ENCODE measurements around the gene CSF3R.

Gene CSF3R

GRCh38 chr1:36432616-36433015 lies 50.1 kb downstream of the CSF3R start:
- no peaks in the 10 kb centered on the region for H3K27me3 ChIP-seq (ENCODE audit: insufficient read depth, low read depth)
- no peaks in the 10 kb centered on the region for H3K36me3 ChIP-seq (ENCODE audit: insufficient read depth)
- TF ChIP-seq, protein P1, sequence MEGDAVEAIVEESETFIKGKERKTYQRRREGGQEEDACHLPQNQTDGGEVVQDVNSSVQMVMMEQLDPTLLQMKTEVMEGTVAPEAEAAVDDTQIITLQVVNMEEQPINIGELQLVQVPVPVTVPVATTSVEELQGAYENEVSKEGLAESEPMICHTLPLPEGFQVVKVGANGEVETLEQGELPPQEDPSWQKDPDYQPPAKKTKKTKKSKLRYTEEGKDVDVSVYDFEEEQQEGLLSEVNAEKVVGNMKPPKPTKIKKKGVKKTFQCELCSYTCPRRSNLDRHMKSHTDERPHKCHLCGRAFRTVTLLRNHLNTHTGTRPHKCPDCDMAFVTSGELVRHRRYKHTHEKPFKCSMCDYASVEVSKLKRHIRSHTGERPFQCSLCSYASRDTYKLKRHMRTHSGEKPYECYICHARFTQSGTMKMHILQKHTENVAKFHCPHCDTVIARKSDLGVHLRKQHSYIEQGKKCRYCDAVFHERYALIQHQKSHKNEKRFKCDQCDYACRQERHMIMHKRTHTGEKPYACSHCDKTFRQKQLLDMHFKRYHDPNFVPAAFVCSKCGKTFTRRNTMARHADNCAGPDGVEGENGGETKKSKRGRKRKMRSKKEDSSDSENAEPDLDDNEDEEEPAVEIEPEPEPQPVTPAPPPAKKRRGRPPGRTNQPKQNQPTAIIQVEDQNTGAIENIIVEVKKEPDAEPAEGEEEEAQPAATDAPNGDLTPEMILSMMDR (conservative IDR thresholded peaks at IDR 0.05; ENCODE audit: low read depth, low read length): no peak
- no peaks in the 10 kb centered on the region for H3K79me2 ChIP-seq (ENCODE audit: insufficient read depth, low read depth)
- H3K4me1 ChIP-seq (ENCODE audit: low read depth, poor library complexity, severe bottlenecking): peaks cover 11% of the 10 kb centered on the region
- H3K4me3 ChIP-seq (IDR thresholded peaks at IDR 0.05; ENCODE audit: insufficient read depth, low read depth, low read length): no peak overlapping the region
- no peak overlapping the region for H3K27ac ChIP-seq
- no peak overlapping the region for H3K9ac ChIP-seq
- no peak overlapping the region for H2AFZ ChIP-seq (ENCODE audit: low read depth)
- no peak overlapping the region for H3K4me2 ChIP-seq
- no peaks in the 10 kb centered on the region for H4K20me1 ChIP-seq (ENCODE audit: insufficient read depth)

DNA sequence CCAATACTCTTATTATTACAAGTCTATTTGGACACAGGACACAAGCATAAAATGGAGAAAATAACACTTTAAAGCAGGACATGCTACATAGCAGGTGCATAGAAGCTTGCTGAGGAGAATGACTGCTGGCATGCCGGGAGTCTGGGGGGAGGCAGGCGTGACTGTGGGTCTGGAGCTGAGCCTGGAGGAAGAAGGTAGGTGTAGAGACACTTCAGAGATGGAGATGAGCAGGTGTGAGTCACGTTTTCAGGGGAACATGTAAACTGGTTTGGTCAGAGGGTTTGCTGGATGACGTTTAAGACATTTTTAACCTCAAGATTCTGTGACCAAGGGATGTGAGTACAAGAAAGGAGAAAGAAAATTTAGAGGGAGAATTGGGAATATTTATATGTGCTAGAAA lies 56.9 kb downstream of the CSF3R start:
- Histone ChIP-seq H3K27ac (no peak overlapping the region), H3K79me2 (ENCODE audit: insufficient read depth, low read depth) (no peaks in the 10 kb centered on the region), H3K9ac (no peak overlapping the region), H3K4me3 (IDR thresholded peaks at IDR 0.05; ENCODE audit: insufficient read depth, low read depth, low read length) (no peak overlapping the region), H3K4me2 (no peak overlapping the region), H2AFZ (ENCODE audit: low read depth) (no peak overlapping the region), H3K27me3 (ENCODE audit: insufficient read depth, low read depth) (no peaks in the 10 kb centered on the region), H4K20me1 (ENCODE audit: insufficient read depth) (no peaks in the 10 kb centered on the region), H3K36me3 (ENCODE audit: insufficient read depth) (no peaks in the 10 kb centered on the region), H3K4me1 (ENCODE audit: low read depth, poor library complexity, severe bottlenecking) (peaks cover 2% of the 10 kb centered on the region)
- TF ChIP-seq, protein P1 (conservative IDR thresholded peaks at IDR 0.05; ENCODE audit: low read depth, low read length): no peak

- TF ChIP-seq, protein P1 (conservative IDR thresholded peaks at IDR 0.05; ENCODE audit: low read depth, low read length): no peak
- no peaks in the 10 kb centered on the region for H3K27me3 ChIP-seq (ENCODE audit: insufficient read depth, low read depth)
- H3K4me1 ChIP-seq (ENCODE audit: low read depth, poor library complexity, severe bottlenecking): peaks cover 9% of the 10 kb centered on the region
- H3K4me2 ChIP-seq: no peak overlapping the region
- H3K9ac ChIP-seq: no peak overlapping the region
- no peaks in the 10 kb centered on the region for H3K36me3 ChIP-seq (ENCODE audit: insufficient read depth)
- no peak overlapping the region for H3K4me3 ChIP-seq (IDR thresholded peaks at IDR 0.05; ENCODE audit: insufficient read depth, low read depth, low read length)
- H3K79me2 ChIP-seq (ENCODE audit: insufficient read depth, low read depth): no peaks in the 10 kb centered on the region
- H3K27ac ChIP-seq: no peak overlapping the region
- no peaks in the 10 kb centered on the region for H4K20me1 ChIP-seq (ENCODE audit: insufficient read depth)
- no peak overlapping the region for H2AFZ ChIP-seq (ENCODE audit: low read depth)
Measured at GRCh38 chr1:36421649-36422048, 61.1 kb downstream of the CSF3R start.

DNA sequence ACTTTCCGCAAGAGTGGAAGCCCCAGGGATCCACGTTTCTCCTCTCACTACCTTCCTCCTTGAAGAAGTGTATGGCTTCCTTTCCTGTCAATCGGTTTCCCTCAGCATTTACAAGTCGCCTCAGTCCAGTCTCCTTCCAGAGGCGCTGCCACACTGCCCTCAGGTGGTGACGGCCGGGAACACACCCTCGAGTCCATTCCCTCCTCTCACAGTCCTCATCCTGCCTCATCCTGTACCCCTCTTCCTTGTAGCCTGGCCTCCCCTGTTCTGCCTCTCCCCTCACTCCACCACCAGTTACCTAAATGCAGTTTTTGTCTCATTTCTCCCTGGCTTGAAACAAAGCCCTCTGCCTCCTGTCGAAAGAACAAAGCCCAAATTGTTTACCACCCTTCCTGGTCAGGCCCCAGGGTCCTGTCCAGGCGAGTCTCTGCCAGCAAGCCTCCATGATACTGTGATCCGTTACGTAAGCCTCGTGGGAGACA lies 61.8 kb downstream of the CSF3R start:
- Histone ChIP-seq H3K27me3 (ENCODE audit: insufficient read depth, low read depth) (no peaks in the 10 kb centered on the region), H2AFZ (ENCODE audit: low read depth) (peak overlapping the region; percentile 59; the same call in 1 of the 2 replicates), H3K36me3 (ENCODE audit: insufficient read depth) (no peaks in the 10 kb centered on the region), H3K4me2 (no peak overlapping the region), H4K20me1 (ENCODE audit: insufficient read depth) (no peaks in the 10 kb centered on the region), H3K4me3 (IDR thresholded peaks at IDR 0.05; ENCODE audit: insufficient read depth, low read depth, low read length) (no peak overlapping the region), H3K9ac (no peak overlapping the region), H3K79me2 (ENCODE audit: insufficient read depth, low read depth) (no peaks in the 10 kb centered on the region), H3K27ac (no peak overlapping the region), H3K4me1 (ENCODE audit: low read depth, poor library complexity, severe bottlenecking) (peaks cover 9% of the 10 kb centered on the region)
- TF ChIP-seq, protein P1 (conservative IDR thresholded peaks at IDR 0.05; ENCODE audit: low read depth, low read length): peak; percentile 79
